IMR-90 (cell line): ENCODE results near the gene PLCG2. TPM values are rescaled to one million over a fixed set of nuclear protein-coding genes. Genes with fewer than 3 reads are reported as not detected.

Source experiments
- ATAC-seq: fragments of 200-7000 bp; cut with Tn5 transposase; 2 replicates; pipeline ENCODE4 v1.9.1; 2020; ENCODE audit warnings: low read depth, mild to moderate bottlenecking, moderate library complexity
- BruUV-seq: library from RNA; stranded (reverse); fragments of 400-500 nt; replicated peaks from 2 replicates; lab custom pipeline; 2021; lab: Mats Ljungman, UMichigan
- CTCF ChIA-PET: fragments of 300-600 bp; formaldehyde crosslinking; extraction: SDS; loops from one replicate; lab custom pipeline; 2021; ENCODE audit warnings: antibody characterized with exemption; lab: Yijun Ruan, JAX
- POLR2A ChIA-PET: fragments of 300-600 bp; sonication (Branson Sonifier 250); formaldehyde crosslinking; loops from one replicate; lab custom pipeline; 2022; ENCODE audit warnings: antibody characterized with exemption; ENCODE audit not compliant: unreplicated experiment; lab: Charles Lee
- DNase-seq: peaks from one replicate; pipeline ENCODE4 v3.0.0; 2013
- H2AFZ ChIP-seq: replicated peaks from 2 replicates; pipeline ENCODE3; 2013; ENCODE audit warnings: low read length, mild to moderate bottlenecking; ENCODE audit not compliant: poor library complexity
- H2AK5ac ChIP-seq: 2 replicates; pipeline ENCODE4 v1.6.1; 2013; ENCODE audit warnings: low read depth, low read length, inconsistent platforms
- H2AK9ac ChIP-seq: replicated peaks from 2 replicates; pipeline ENCODE3; 2013; ENCODE audit warnings: mild to moderate bottlenecking, low read depth, low read length, moderate library complexity; ENCODE audit not compliant: poor library complexity
- H2BK120ac ChIP-seq: 2 replicates; pipeline ENCODE4 v1.6.1; 2013; ENCODE audit warnings: low read depth, low read length, inconsistent platforms
- H2BK15ac ChIP-seq: 3 replicates; pipeline ENCODE4 v1.6.1; 2013; ENCODE audit warnings: low read depth, low read length, inconsistent platforms
- H2BK20ac ChIP-seq: 2 replicates; pipeline ENCODE4 v1.6.1; 2013; ENCODE audit warnings: low read depth, mild to moderate bottlenecking, inconsistent platforms, low read length, moderate library complexity
- H2BK5ac ChIP-seq: 2 replicates; pipeline ENCODE4 v1.6.1; 2013; ENCODE audit warnings: mild to moderate bottlenecking, low read depth, low read length, inconsistent platforms; ENCODE audit not compliant: poor library complexity, severe bottlenecking
- H3K14ac ChIP-seq: replicated peaks from 2 replicates; pipeline ENCODE4 v1.6.1; 2013; ENCODE audit warnings: low read depth, low read length, inconsistent platforms
- H3K18ac ChIP-seq: 2 replicates; pipeline ENCODE4 v1.6.1; 2013; ENCODE audit warnings: low read depth, low read length, control low read depth
- H3K23ac ChIP-seq: 2 replicates; pipeline ENCODE4 v1.6.1; 2013; ENCODE audit warnings: low read depth, low read length, inconsistent platforms
- H3K27ac ChIP-seq: 2 replicates; pipeline ENCODE4 v1.5.1; 2013; ENCODE audit warnings: mild to moderate bottlenecking, control low read depth, low read length; ENCODE audit not compliant: insufficient read depth
- H3K27me3 ChIP-seq: 2 replicates; pipeline ENCODE4 v1.6.1; 2013; ENCODE audit warnings: low read length; ENCODE audit not compliant: control insufficient read depth, insufficient read depth
- H3K36me3 ChIP-seq: 2 replicates; pipeline ENCODE4 v1.6.1; 2013; ENCODE audit warnings: low read length, mixed read lengths; ENCODE audit not compliant: control insufficient read depth, insufficient read depth
- H3K4ac ChIP-seq: 2 replicates; pipeline ENCODE4 v1.6.1; 2013; ENCODE audit warnings: low read depth, low read length, inconsistent platforms
- H3K4me1 ChIP-seq: 2 replicates; pipeline ENCODE4 v1.6.1; 2013; ENCODE audit warnings: low read length, mixed read lengths; ENCODE audit not compliant: control insufficient read depth, insufficient read depth
- H3K4me2 ChIP-seq: 2 replicates; pipeline ENCODE4 v1.6.1; 2013; ENCODE audit warnings: low read depth, mild to moderate bottlenecking, control low read depth, low read length, moderate library complexity
- H3K4me3 ChIP-seq: 2 replicates; pipeline ENCODE4 v1.5.1; 2013; ENCODE audit warnings: low read depth, mild to moderate bottlenecking, control low read depth, low read length, moderate library complexity; ENCODE audit not compliant: insufficient read depth
- H3K56ac ChIP-seq: 2 replicates; pipeline ENCODE4 v1.6.1; 2013; ENCODE audit warnings: low read length, inconsistent platforms; ENCODE audit not compliant: insufficient read depth; ENCODE audit errors: extremely low read depth
- H3K79me1 ChIP-seq, 2 experiments: 2 replicates each; pipeline ENCODE4 v1.6.1; 2013; ENCODE audit warnings: low read length in 2 of 2, inconsistent platforms in 1 of 2, low read depth in 1 of 2
- H3K9ac ChIP-seq: 2 replicates; pipeline ENCODE4 v1.6.1; 2013; ENCODE audit warnings: low read depth, low read length, control low read depth
- H3K9me1 ChIP-seq: 2 replicates; pipeline ENCODE4 v1.6.1; 2013; ENCODE audit warnings: low read length, inconsistent platforms; ENCODE audit not compliant: insufficient read depth
- H3K9me3 ChIP-seq: 2 replicates; pipeline ENCODE4 v1.6.1; 2013; ENCODE audit warnings: low read length; ENCODE audit not compliant: control insufficient read depth, insufficient read depth
- H4K20me1 ChIP-seq: 2 replicates; pipeline ENCODE4 v1.6.1; 2013; ENCODE audit warnings: low read length, inconsistent platforms; ENCODE audit not compliant: insufficient read depth
- H4K5ac ChIP-seq: 2 replicates; pipeline ENCODE4 v1.6.1; 2013; ENCODE audit warnings: mild to moderate bottlenecking, low read depth, low read length, control low read depth
- H4K8ac ChIP-seq, 2 experiments: 2 replicates each; pipeline ENCODE4 v1.6.1; 2013; ENCODE audit warnings: low read depth in 2 of 2, low read length in 2 of 2, control low read depth in 1 of 2, inconsistent platforms in 1 of 2
- H4K91ac ChIP-seq: 2 replicates; pipeline ENCODE4 v1.6.1; 2013; ENCODE audit warnings: low read depth, low read length, inconsistent platforms; ENCODE audit not compliant: insufficient read depth
- BHLHE40 ChIP-seq: fragments of 150-350 bp; IDR thresholded peaks from 2 replicates; pipeline ENCODE4 v1.6.1; 2016; ENCODE audit warnings: mild to moderate bottlenecking, low read depth, low read length
- CEBPB ChIP-seq: IDR thresholded peaks from 2 replicates; pipeline ENCODE4 v1.6.1; 2012; ENCODE audit warnings: low read depth, low read length, improper control_type of control experiment
- CHD1 ChIP-seq: IDR thresholded peaks from 2 replicates; pipeline ENCODE4 v1.6.1; 2012; ENCODE audit warnings: low read depth, low read length, improper control_type of control experiment
- ELK1 ChIP-seq: fragments of 150-350 bp; IDR thresholded peaks from 2 replicates; pipeline ENCODE4 v1.6.1; 2016; ENCODE audit warnings: low read depth, mild to moderate bottlenecking, low read length, moderate library complexity, borderline replicate concordance
- FOS ChIP-seq: fragments of 150-350 bp; IDR thresholded peaks from 2 replicates; pipeline ENCODE4 v1.6.1; 2016; ENCODE audit warnings: low read depth, low read length
- MAFK ChIP-seq: IDR thresholded peaks from 2 replicates; pipeline ENCODE4 v1.6.1; 2012; ENCODE audit warnings: low read depth, low read length, improper control_type of control experiment
- MAZ ChIP-seq: IDR thresholded peaks from 2 replicates; pipeline ENCODE4 v1.6.1; 2012; ENCODE audit warnings: low read depth, mild to moderate bottlenecking, low read length, improper control_type of control experiment, moderate library complexity, borderline replicate concordance
- MXI1 ChIP-seq: IDR thresholded peaks from 2 replicates; pipeline ENCODE4 v1.6.1; 2012; ENCODE audit warnings: low read depth, mild to moderate bottlenecking, low read length, moderate library complexity, borderline replicate concordance
- NFE2L2 ChIP-seq: fragments of 150-350 bp; IDR thresholded peaks from 2 replicates; pipeline ENCODE4 v1.6.1; 2016; ENCODE audit warnings: low read depth, mild to moderate bottlenecking, low read length
- POLR2A ChIP-seq: IDR thresholded peaks from 2 replicates; pipeline ENCODE4 v1.6.1; 2012; ENCODE audit warnings: mild to moderate bottlenecking, low read depth, low read length
- RAD21 ChIP-seq: IDR thresholded peaks from 2 replicates; pipeline ENCODE4 v1.6.1; 2012; ENCODE audit warnings: low read length, improper control_type of control experiment
- RCOR1 ChIP-seq: IDR thresholded peaks from 2 replicates; pipeline ENCODE4 v1.6.1; 2012; ENCODE audit warnings: mild to moderate bottlenecking, low read length, improper control_type of control experiment; ENCODE audit not compliant: insufficient replicate concordance
- RFX5 ChIP-seq: IDR thresholded peaks from 2 replicates; pipeline ENCODE4 v1.8.0; 2012; ENCODE audit warnings: low read depth, mild to moderate bottlenecking, low read length, moderate library complexity
- SMC3 ChIP-seq: fragments of 150-350 bp; IDR thresholded peaks from 2 replicates; pipeline ENCODE4 v1.6.1; 2016; ENCODE audit warnings: low read depth, mild to moderate bottlenecking, antibody characterized with exemption, low read length, moderate library complexity
- USF2 ChIP-seq: fragments of 150-350 bp; IDR thresholded peaks from 2 replicates; pipeline ENCODE4 v1.6.1; 2017; ENCODE audit warnings: mild to moderate bottlenecking, antibody characterized with exemption, low read length, low read depth
- WGBS, 2 experiments: methylation state at CpG; one replicate each; pipeline versions ENCODE4 v1.1.5 to v1.1.7; 2013; ENCODE audit warnings: missing lambda C conversion rate in 2 of 2; ENCODE audit not compliant: insufficient read length in 1 of 2; ENCODE audit errors: extremely low coverage in 2 of 2; 5-methylcytosine and 5-hydroxymethylcytosine counted together
- dilution Hi-C: fragments of 300-500 bp; cut with HindIII; formaldehyde crosslinking; loops from one replicate; pipeline ENCODE4 v1.14.3; 2018; ENCODE audit warnings: low sequenced_read_pairs; ENCODE audit not compliant: unreplicated experiment
- in situ Hi-C: fragments of 300-500 bp; cut with MboI; formaldehyde crosslinking; loops from 3 replicates; pipeline ENCODE4 v1.14.3; 2019; ENCODE audit warnings: low sequenced_read_pairs, inconsistent platforms, mixed read lengths
- intact Hi-C: fragments of 100-400 bp; cut with micrococcal nuclease; formaldehyde crosslinking; loops from 2 replicates; pipeline ENCODE4 v1.10.0; 2022
- polyA plus RNA-seq, 3 experiments: library from polyadenylated mRNA; depleted of rRNA; stranded (reverse); fragments of >200 nt; gene quantifications; 2 replicates each; pipeline ENCODE4 v1.2.3, GENCODE V29; 2012; ENCODE audit warnings: low replicate concordance in 1 of 3
- total RNA-seq: library from RNA; depleted of rRNA; stranded (reverse); fragments of >200 nt; gene quantifications from 2 replicates; pipeline ENCODE4 v1.2.3, GENCODE V29; 2012
- TF ChIP-seq, protein P1 (sequence below): conservative IDR thresholded peaks from 2 replicates; pipeline ENCODE4 v1.5.1; 2012; ENCODE audit warnings: mild to moderate bottlenecking, low read depth, low read length, improper control_type of control experiment

PLCG2 gene
- total and polyA plus RNA-seq, 2 of the 4 experiments (the other 2 are of a cell fraction) = 0.14 to 0.18 TPM

GRCh38 chr16:82002831-82003230, 223.7 kb downstream of the PLCG2 start:
- DNase-seq = no peak
- Histone ChIP-seq H3K14ac (no peak overlapping the region), H3K36me3 (peaks cover 1% of the 10 kb centered on the region; the same call in 1 of the 2 replicates), H3K9me3 (no peaks in the 10 kb centered on the region), H3K4me3 (no peak overlapping the region), H3K4ac (no peak overlapping the region), H4K8ac (no peak overlapping the region), H3K27me3 (no peaks in the 10 kb centered on the region; the same call in none of the 2 replicates), H4K5ac (no peak overlapping the region), H2AFZ (no peak overlapping the region), H3K79me1 (no peaks in the 10 kb centered on the region), H2BK5ac (no peak overlapping the region), H3K9me1 (no peaks in the 10 kb centered on the region), H2AK5ac (no peak overlapping the region), H2BK15ac (no peak overlapping the region), H2BK120ac (no peak overlapping the region), H3K4me2 (no peak overlapping the region), H3K56ac (no peak overlapping the region), H3K23ac (no peak overlapping the region), H4K20me1 (no peaks in the 10 kb centered on the region), H2AK9ac (no peak overlapping the region), H2BK20ac (no peak overlapping the region), H3K4me1 (peaks cover 1% of the 10 kb centered on the region; the same call in 1 of the 2 replicates), H3K18ac (no peak overlapping the region), H3K27ac (no peak overlapping the region), H3K9ac (no peak overlapping the region), H4K91ac (no peak overlapping the region)
- ChIA-PET POLR2A (no interaction called here), CTCF (no interaction called here)
- intact Hi-C loops = no loop called here
- no peak for ATAC-seq
- dilution Hi-C loops = no loop called here
- 30% methylated on average over 2 of the region's 3 CpGs; no CpG with 5 or more reads in 1 of the 2 experiments for WGBS, 2 experiments
- no peak for TF ChIP-seq RFX5
- TF ChIP-seq, protein P1, sequence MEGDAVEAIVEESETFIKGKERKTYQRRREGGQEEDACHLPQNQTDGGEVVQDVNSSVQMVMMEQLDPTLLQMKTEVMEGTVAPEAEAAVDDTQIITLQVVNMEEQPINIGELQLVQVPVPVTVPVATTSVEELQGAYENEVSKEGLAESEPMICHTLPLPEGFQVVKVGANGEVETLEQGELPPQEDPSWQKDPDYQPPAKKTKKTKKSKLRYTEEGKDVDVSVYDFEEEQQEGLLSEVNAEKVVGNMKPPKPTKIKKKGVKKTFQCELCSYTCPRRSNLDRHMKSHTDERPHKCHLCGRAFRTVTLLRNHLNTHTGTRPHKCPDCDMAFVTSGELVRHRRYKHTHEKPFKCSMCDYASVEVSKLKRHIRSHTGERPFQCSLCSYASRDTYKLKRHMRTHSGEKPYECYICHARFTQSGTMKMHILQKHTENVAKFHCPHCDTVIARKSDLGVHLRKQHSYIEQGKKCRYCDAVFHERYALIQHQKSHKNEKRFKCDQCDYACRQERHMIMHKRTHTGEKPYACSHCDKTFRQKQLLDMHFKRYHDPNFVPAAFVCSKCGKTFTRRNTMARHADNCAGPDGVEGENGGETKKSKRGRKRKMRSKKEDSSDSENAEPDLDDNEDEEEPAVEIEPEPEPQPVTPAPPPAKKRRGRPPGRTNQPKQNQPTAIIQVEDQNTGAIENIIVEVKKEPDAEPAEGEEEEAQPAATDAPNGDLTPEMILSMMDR = no peak
- TF ChIP-seq MAZ = no peak
- TF ChIP-seq SMC3 = no peak
- no peak for TF ChIP-seq RCOR1
- TF ChIP-seq NFE2L2 = no peak
- no peak for TF ChIP-seq POLR2A
- no peak for TF ChIP-seq ELK1
- no peak for TF ChIP-seq CHD1
- TF ChIP-seq USF2 = no peak
- no peak for TF ChIP-seq MAFK
- TF ChIP-seq RAD21 = no peak
- no peak for TF ChIP-seq BHLHE40
- TF ChIP-seq CEBPB = no peak
- no peak for TF ChIP-seq MXI1
- TF ChIP-seq FOS = no peak
- BruUV-seq = no TSS peak
- in situ Hi-C loops = no loop called here
